Heart left ventricle (tissue), 16 donors: ENCODE measurements around the gene ASMTL. TPM values are rescaled to one million over a fixed set of nuclear protein-coding genes. Genes with fewer than 3 reads are reported as not detected.
A peak's percentile ranks its signal among the peaks of the same experiment; 100 is the strongest.

ENCODE experiments used
- ATAC-seq, 4 donors: fragments of 200-7000 bp; cut with Tn5 transposase; one replicate each; pipeline ENCODE4 v1.9.1; 2020 to 2022; ENCODE audit warnings: moderate library complexity in 4 of 4, mild to moderate bottlenecking in 3 of 4, moderate number of reproducible peaks in 1 of 4
- DNase-seq, 5 donors: peaks; one replicate each; pipeline ENCODE4 v3.0.0-alpha.2; 2020
- H3K27ac ChIP-seq, 12 donors: fragments of 200-600 bp; sonication (generic) in 4 of 12; one replicate each; pipeline versions ENCODE4 v1.5.0 to v1.8.0; 2016 to 2022; ENCODE audit warnings: mild to moderate bottlenecking in 2 of 12
- H3K27me3 ChIP-seq, 9 donors: fragments of 200-600 bp; sonication (generic) in 2 of 9; one replicate each; pipeline versions ENCODE4 v1.5.1 to v1.8.0; 2016 to 2022; ENCODE audit warnings: mild to moderate bottlenecking in 3 of 9
- H3K36me3 ChIP-seq, 9 donors: fragments of 200-600 bp; sonication (generic) in 2 of 9; one replicate each; pipeline versions ENCODE4 v1.5.0 to v1.8.0; 2018 to 2022; ENCODE audit warnings: mild to moderate bottlenecking in 2 of 9
- H3K4me1 ChIP-seq, 12 donors: fragments of 200-600 bp; sonication (generic) in 4 of 12; one replicate each; pipeline versions ENCODE4 v1.5.0 to v1.8.0; 2016 to 2022; ENCODE audit warnings: mild to moderate bottlenecking in 3 of 12
- H3K4me3 ChIP-seq, 12 donors: fragments of 200-600 bp; sonication (generic) in 4 of 12; one replicate each; pipeline versions ENCODE4 v1.5.0 to v1.8.0; 2017 to 2022; ENCODE audit warnings: mild to moderate bottlenecking in 9 of 12, moderate library complexity in 4 of 12
- H3K9me3 ChIP-seq, 12 donors: fragments of 200-600 bp; sonication (generic) in 4 of 12; one replicate each; pipeline versions ENCODE4 v1.5.0 to v1.8.0; 2016 to 2022; ENCODE audit warnings: mild to moderate bottlenecking in 1 of 12
- POLR2A ChIP-seq, 2 donors: fragments of 450-650 bp; IDR thresholded peaks; one replicate each; pipeline ENCODE4 v1.6.1; 2017; ENCODE audit warnings: antibody characterized with exemption in 2 of 2, mild to moderate bottlenecking in 2 of 2, moderate library complexity in 2 of 2
- WGBS, 4 donors: extraction: QIAGEN DNeasy Blood & Tissue Kit in 2 of 4; methylation state at CpG; one replicate each; pipeline versions ENCODE4 v1.1.5 to v1.1.7; 2013 to 2018; 5-methylcytosine and 5-hydroxymethylcytosine counted together
- intact Hi-C, 10 donors: fragments of 100-400 bp; cut with DNase I; formaldehyde crosslinking; loops; one replicate each; pipeline versions ENCODE4 v1.11.1 to v1.14.2; 2022
- polyA plus RNA-seq, 2 donors: library from polyadenylated mRNA; stranded (reverse); fragments of 200-250 nt; gene quantifications; one replicate each; pipeline ENCODE4 v1.2.3, GENCODE V29; 2013
- total RNA-seq, 9 donors: library from RNA; depleted of rRNA in 2 of 9; stranded (reverse); fragments of >200 nt in 2 of 9; fragmentation: NEBNext Ultra II Directional in 3 of 9; extraction: Animal tissue kit (Norgen Biotek cat#: 25700) in 3 of 9; gene quantifications; one replicate each; pipeline versions ENCODE4 v1.1.0 to v1.2.4, GENCODE V29; 2016 to 2023
- TF ChIP-seq, protein P1 (sequence below), 12 donors: fragments of 200-600 bp; sonication (generic) in 4 of 12; IDR thresholded peaks; one replicate each; pipeline versions ENCODE4 v1.5.0 to v1.8.0; 2018 to 2022; ENCODE audit warnings: antibody characterized with exemption in 12 of 12, mild to moderate bottlenecking in 5 of 12
- donor health status: ischemic (EF 13 %, LVEDD 7.1; RV severe dilation, severe dysfunction).
- donor health status: healthy with polysubstance abuse.
- donor health status: DM: no; HTN: yes; CAD: no.
- donor health status: DM: no; HTN: no; CAD: no.
- donor health status: ischemic (EF 25% LVEDD 6.9; RV normal size, moderate dysfunction).
- donor health status: ischemic (EF 25% LVEDD 5.7; RV mildly dilated, moderate dysfunction).
- donor health status: healthy.
- donor health status: DM: yes; HTN: yes; CAD: no.
- donor health status: ischemic (EF 35%, LVEDD 5.7; RV mildly dilated, moderate dysfunction).
- donor health status: nonischemic (EF 11% LVEDD 7.7; RV severe dilation, severe dysfunction).
- donor health status: DM: yes; HTN: yes; CAD: no.
- donor health status: PGD.
- donor health status: ischemic (EF 29% LVEDD 5.4; RV normal size, mild dysfunction).
- donor health status: nonischemic (EF 23%, LVEDD 6.1; RV moderate dilation, normal function).

Gene ASMTL
- total and polyA plus RNA-seq, 11 donors = 20.2 to 44.6 (median 29.1) TPM

DNA sequence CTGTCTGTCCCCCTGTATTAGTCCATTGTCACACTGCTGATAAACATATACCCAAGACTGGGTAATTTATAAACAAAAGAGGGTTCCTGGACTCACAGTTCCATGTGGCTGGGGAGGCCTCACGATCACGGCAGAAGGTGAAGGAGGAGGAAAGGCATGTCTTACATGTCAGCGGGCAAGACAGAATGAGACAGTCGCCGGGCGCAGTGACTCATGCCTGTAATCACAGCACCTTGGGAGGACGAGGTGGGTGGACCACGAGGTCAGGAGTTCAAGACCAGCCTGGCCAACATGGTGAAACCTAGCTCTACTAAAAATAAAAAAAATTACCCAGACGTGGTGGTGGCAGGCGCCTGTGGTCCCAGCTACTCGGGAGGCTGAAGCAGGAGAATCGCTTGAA is 91.4 kb downstream of the ASMTL start:
- Histone ChIP-seq H3K27ac (no peak overlapping the region), H3K9me3 (peaks cover 0 to 16% (median 6%) of the 10 kb centered on the region in 12 donors), H3K27me3 (no peaks in the 10 kb centered on the region), H3K4me1 (no peaks in the 10 kb centered on the region), H3K36me3 (peaks cover 3 to 59% (median 18%) of the 10 kb centered on the region in 9 donors), H3K4me3 (no peak overlapping the region)
- intact Hi-C loops = no loop called here
- ATAC-seq = no peak
- 78 to 90% (median 86%) methylated on average over 12 of the region's 12 CpGs for WGBS, 4 donors
- TF ChIP-seq POLR2A (IDR thresholded peaks at IDR 0.05) = no peak
- TF ChIP-seq, protein P1, sequence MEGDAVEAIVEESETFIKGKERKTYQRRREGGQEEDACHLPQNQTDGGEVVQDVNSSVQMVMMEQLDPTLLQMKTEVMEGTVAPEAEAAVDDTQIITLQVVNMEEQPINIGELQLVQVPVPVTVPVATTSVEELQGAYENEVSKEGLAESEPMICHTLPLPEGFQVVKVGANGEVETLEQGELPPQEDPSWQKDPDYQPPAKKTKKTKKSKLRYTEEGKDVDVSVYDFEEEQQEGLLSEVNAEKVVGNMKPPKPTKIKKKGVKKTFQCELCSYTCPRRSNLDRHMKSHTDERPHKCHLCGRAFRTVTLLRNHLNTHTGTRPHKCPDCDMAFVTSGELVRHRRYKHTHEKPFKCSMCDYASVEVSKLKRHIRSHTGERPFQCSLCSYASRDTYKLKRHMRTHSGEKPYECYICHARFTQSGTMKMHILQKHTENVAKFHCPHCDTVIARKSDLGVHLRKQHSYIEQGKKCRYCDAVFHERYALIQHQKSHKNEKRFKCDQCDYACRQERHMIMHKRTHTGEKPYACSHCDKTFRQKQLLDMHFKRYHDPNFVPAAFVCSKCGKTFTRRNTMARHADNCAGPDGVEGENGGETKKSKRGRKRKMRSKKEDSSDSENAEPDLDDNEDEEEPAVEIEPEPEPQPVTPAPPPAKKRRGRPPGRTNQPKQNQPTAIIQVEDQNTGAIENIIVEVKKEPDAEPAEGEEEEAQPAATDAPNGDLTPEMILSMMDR (IDR thresholded peaks at IDR 0.05) = no peak
- peak in 1 of 5 donors; percentile 11 for DNase-seq

DNA sequence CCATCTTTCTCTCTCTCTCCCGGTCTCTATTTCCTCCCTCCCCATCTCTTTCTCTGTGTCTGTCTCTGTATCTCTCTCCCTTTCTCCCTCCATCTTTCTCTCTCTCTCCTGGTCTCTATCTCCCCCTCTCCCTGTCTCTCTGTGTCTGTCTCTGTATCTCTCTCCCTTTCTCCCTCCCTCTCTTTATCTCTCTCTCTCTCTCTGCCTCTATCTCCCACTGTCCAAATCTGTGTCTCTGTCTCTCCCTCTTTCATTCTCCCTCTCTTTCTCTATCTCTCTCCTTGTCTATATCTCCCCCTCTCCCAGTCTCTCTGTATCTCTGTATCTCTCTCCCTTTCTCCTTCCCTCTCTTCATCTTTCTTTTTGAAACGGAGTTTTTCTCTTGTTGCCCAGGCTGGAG is 92.5 kb downstream of the ASMTL start:
- Histone ChIP-seq H3K27me3 (no peaks in the 10 kb centered on the region), H3K36me3 (peaks cover 3 to 59% (median 18%) of the 10 kb centered on the region in 9 donors), H3K9me3 (peaks cover 0 to 16% (median 6%) of the 10 kb centered on the region in 12 donors), H3K4me1 (peaks cover 0 to 5% (median 0%) of the 10 kb centered on the region in 12 donors), H3K4me3 (no peak overlapping the region), H3K27ac (no peak overlapping the region)
- no peak for DNase-seq
- intact Hi-C loops = no loop called here
- ATAC-seq = no peak
- WGBS, 4 donors = 85 to 90% (median 87%) methylated on average over 2 of the region's 2 CpGs
- TF ChIP-seq POLR2A (IDR thresholded peaks at IDR 0.05) = no peak
- TF ChIP-seq, protein P1 (IDR thresholded peaks at IDR 0.05) = no peak

DNA sequence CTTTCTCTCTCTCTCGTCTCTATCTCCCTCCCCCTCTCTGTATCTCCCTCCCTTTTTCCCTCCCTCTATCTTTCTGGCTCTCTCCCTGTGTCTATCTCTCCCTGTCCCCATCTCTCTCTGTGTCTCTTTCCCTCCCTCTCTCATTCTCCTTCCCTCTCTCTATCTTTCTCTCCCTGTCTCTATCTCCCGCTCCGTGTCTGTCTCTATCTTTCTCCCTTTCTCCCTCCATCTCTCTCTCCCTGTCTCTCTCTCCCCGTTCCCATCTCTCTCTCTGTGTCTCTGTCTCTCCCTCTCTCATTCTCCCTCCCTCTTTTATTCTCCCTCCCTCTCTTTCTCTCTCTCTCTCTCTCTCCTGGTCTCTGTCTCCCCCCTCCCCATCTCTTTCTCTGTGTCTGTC is 93.2 kb downstream of the ASMTL start:
- no peak for ATAC-seq
- H3K36me3 ChIP-seq = peaks cover 3 to 53% (median 18%) of the 10 kb centered on the region in 9 donors

DNA sequence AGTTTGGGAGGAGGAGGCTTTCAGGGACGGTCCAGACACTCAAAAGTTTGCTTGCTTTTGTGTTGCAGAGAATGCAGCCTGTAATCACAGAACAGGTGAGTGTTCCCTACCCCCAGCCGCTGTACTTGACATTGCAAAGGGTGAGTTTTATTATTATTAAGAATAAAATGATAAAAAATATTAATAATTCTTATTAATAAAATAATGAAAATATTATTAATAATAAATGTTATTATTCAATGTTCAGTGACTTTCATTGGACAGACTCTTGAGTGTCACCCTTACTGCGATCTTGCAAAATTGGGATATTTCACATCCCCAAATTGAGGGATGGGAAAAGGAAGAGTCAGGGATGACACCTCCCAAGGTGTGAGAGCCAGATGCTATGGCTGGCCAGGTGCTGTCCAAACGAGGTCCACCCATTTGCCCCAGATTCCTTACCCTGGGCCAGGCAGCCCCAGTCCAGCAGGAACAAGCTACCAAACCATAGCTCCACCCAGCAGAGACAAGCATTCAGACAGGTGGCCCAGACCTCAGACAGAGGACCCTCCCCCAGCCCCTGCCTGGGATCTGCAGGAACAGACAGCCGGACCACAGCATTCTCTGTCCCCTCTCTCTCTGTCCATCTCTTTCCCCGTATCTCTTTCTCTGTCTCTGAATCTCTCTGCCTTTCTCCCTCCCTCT is 93.8 kb downstream of the ASMTL start:
- peaks cover 0 to 5% (median 0%) of the 10 kb centered on the region in 12 donors for H3K4me1 ChIP-seq
- DNase-seq = peak in 1 of 5 donors; percentile 12
- H3K9me3 ChIP-seq = peaks cover 0 to 16% (median 6%) of the 10 kb centered on the region in 12 donors
- no peak for TF ChIP-seq POLR2A (IDR thresholded peaks at IDR 0.05)
- TF ChIP-seq, protein P1 (IDR thresholded peaks at IDR 0.05) = no peak
- no peaks in the 10 kb centered on the region for H3K27me3 ChIP-seq
- peaks cover 0 to 48% (median 18%) of the 10 kb centered on the region in 9 donors for H3K36me3 ChIP-seq
- ATAC-seq = no peak
- intact Hi-C loops = no loop called here
- no peak overlapping the region for H3K27ac ChIP-seq
- H3K4me3 ChIP-seq = no peak overlapping the region
- 89 to 95% (median 92%) methylated on average over 6 of the region's 6 CpGs for WGBS, 4 donors

More for the DNA sequence above, 93.2 kb downstream of the ASMTL start:
- Histone ChIP-seq H3K4me1 (peaks cover 0 to 5% (median 0%) of the 10 kb centered on the region in 12 donors), H3K9me3 (peaks cover 0 to 16% (median 6%) of the 10 kb centered on the region in 12 donors), H3K27me3 (no peaks in the 10 kb centered on the region), H3K27ac (no peak overlapping the region), H3K4me3 (no peak overlapping the region)
- intact Hi-C loops = no loop called here
- no peak for DNase-seq
- 74 to 89% (median 87%) methylated on average over 4 of the region's 4 CpGs for WGBS, 4 donors
- TF ChIP-seq POLR2A (IDR thresholded peaks at IDR 0.05) = no peak
- TF ChIP-seq, protein P1 (IDR thresholded peaks at IDR 0.05) = no peak
